Measurements from ENCODE around the gene MCF2L.

- TF ChIP-seq, protein P1, sequence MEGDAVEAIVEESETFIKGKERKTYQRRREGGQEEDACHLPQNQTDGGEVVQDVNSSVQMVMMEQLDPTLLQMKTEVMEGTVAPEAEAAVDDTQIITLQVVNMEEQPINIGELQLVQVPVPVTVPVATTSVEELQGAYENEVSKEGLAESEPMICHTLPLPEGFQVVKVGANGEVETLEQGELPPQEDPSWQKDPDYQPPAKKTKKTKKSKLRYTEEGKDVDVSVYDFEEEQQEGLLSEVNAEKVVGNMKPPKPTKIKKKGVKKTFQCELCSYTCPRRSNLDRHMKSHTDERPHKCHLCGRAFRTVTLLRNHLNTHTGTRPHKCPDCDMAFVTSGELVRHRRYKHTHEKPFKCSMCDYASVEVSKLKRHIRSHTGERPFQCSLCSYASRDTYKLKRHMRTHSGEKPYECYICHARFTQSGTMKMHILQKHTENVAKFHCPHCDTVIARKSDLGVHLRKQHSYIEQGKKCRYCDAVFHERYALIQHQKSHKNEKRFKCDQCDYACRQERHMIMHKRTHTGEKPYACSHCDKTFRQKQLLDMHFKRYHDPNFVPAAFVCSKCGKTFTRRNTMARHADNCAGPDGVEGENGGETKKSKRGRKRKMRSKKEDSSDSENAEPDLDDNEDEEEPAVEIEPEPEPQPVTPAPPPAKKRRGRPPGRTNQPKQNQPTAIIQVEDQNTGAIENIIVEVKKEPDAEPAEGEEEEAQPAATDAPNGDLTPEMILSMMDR (IDR thresholded peaks at IDR 0.05) = no peak
- no peak for TF ChIP-seq POLR2A (IDR thresholded peaks at IDR 0.05)
Observed at GRCh38 chr13:113027095-113027494, 58.1 kb downstream of the MCF2L start.
